Trophoblast cell (in vitro differentiated cells and primary cell): Measurements from ENCODE around the gene FBXL22.

ENCODE experiments used
- DNase-seq, 2 donors: peaks; one replicate each; pipeline ENCODE4 v3.0.0-alpha.2; 2016
- H2AFZ ChIP-seq: 2 replicates; pipeline ENCODE4 v1.6.1; 2013; ENCODE audit warnings: low read length, moderate library complexity, mild to moderate bottlenecking; ENCODE audit not compliant: insufficient read depth, poor library complexity
- H2AK5ac ChIP-seq: 2 replicates; pipeline ENCODE4 v1.6.1; 2013; ENCODE audit warnings: mild to moderate bottlenecking, low read length
- H2BK120ac ChIP-seq: 2 replicates; pipeline ENCODE4 v1.6.1; 2013; ENCODE audit warnings: low read length, mild to moderate bottlenecking, moderate library complexity; ENCODE audit not compliant: insufficient read depth, poor library complexity
- H2BK12ac ChIP-seq: 2 replicates; pipeline ENCODE4 v1.6.1; 2013; ENCODE audit warnings: mild to moderate bottlenecking, low read length, moderate library complexity
- H2BK5ac ChIP-seq: 2 replicates; pipeline ENCODE4 v1.6.1; 2013; ENCODE audit warnings: low read length, low read depth, moderate library complexity, mild to moderate bottlenecking; ENCODE audit not compliant: poor library complexity
- H3K14ac ChIP-seq: 2 replicates; pipeline ENCODE4 v1.6.1; 2013; ENCODE audit warnings: mild to moderate bottlenecking, low read length
- H3K18ac ChIP-seq: 2 replicates; pipeline ENCODE4 v1.6.1; 2013; ENCODE audit warnings: mild to moderate bottlenecking, low read length
- H3K23ac ChIP-seq: 2 replicates; pipeline ENCODE4 v1.6.1; 2013; ENCODE audit warnings: low read length
- H3K27ac ChIP-seq: 2 replicates; pipeline ENCODE4 v1.5.1; 2013; ENCODE audit warnings: low read depth, mild to moderate bottlenecking, inconsistent platforms, low read length, moderate library complexity
- H3K27me3 ChIP-seq: 2 replicates; pipeline ENCODE4 v1.6.1; 2013; ENCODE audit warnings: inconsistent platforms, mild to moderate bottlenecking, low read length, moderate library complexity; ENCODE audit not compliant: insufficient read depth
- H3K36me3 ChIP-seq, 2 experiments: 1 replicate in 1 of 2; 2 replicates in 1 of 2; pipeline ENCODE4 v1.6.1; 2013; ENCODE audit warnings: low read length in 2 of 2, mild to moderate bottlenecking in 2 of 2, moderate library complexity in 1 of 2; ENCODE audit not compliant: insufficient read depth in 2 of 2, control insufficient read depth in 1 of 2
- H3K4ac ChIP-seq: 2 replicates; pipeline ENCODE4 v1.6.1; 2013; ENCODE audit warnings: low read depth, mild to moderate bottlenecking, low read length, moderate library complexity
- H3K4me1 ChIP-seq, 2 experiments: 1 replicate in 1 of 2; 2 replicates in 1 of 2; pipeline ENCODE4 v1.6.1; 2013; ENCODE audit warnings: low read length in 2 of 2, mild to moderate bottlenecking in 2 of 2, moderate library complexity in 1 of 2; ENCODE audit not compliant: insufficient read depth in 2 of 2, control insufficient read depth in 1 of 2
- H3K4me2 ChIP-seq: 2 replicates; pipeline ENCODE4 v1.6.1; 2013; ENCODE audit warnings: inconsistent platforms, mild to moderate bottlenecking, low read length, moderate library complexity
- H3K4me3 ChIP-seq: 2 replicates; pipeline ENCODE4 v1.5.1; 2013; ENCODE audit warnings: mild to moderate bottlenecking, low read depth, low read length, inconsistent platforms
- H3K79me1 ChIP-seq: one replicate; pipeline ENCODE4 v1.6.1; 2013; ENCODE audit warnings: low read length
- H3K79me2 ChIP-seq: 2 replicates; pipeline ENCODE4 v1.6.1; 2013; ENCODE audit warnings: low read length, mild to moderate bottlenecking; ENCODE audit not compliant: control insufficient read depth, insufficient read depth, poor library complexity
- H3K9ac ChIP-seq: 2 replicates; pipeline ENCODE4 v1.6.1; 2013; ENCODE audit warnings: mild to moderate bottlenecking, low read length
- H3K9me3 ChIP-seq: 2 replicates; pipeline ENCODE4 v1.6.1; 2013; ENCODE audit warnings: low read depth, mild to moderate bottlenecking, control low read depth, inconsistent platforms, low read length; ENCODE audit not compliant: insufficient read depth
- H4K12ac ChIP-seq: 2 replicates; pipeline ENCODE4 v1.6.1; 2013; ENCODE audit warnings: low read depth, mild to moderate bottlenecking, low read length, moderate library complexity
- H4K8ac ChIP-seq: 2 replicates; pipeline ENCODE4 v1.6.1; 2013; ENCODE audit warnings: low read depth, mild to moderate bottlenecking, low read length, moderate library complexity
- H4K91ac ChIP-seq: one replicate; pipeline ENCODE4 v1.6.1; 2013; ENCODE audit warnings: low read depth, mild to moderate bottlenecking, low read length, moderate library complexity
- WGBS: extraction: QIAGEN DNeasy Blood & Tissue Kit; methylation state at CpG from one replicate; pipeline ENCODE4 v1.1.7; 2013; ENCODE audit warnings: missing lambda C conversion rate; ENCODE audit not compliant: insufficient read length, insufficient coverage; ENCODE audit errors: extremely low coverage; 5-methylcytosine and 5-hydroxymethylcytosine counted together

The FBXL22 gene

GRCh38 chr15:63606308-63606707 lies 9.1 kb downstream of the FBXL22 start:
- Histone ChIP-seq H3K4me3 (no peak overlapping the region), H3K79me1 (no peaks in the 10 kb centered on the region), H3K36me3 (peaks cover 32 to 42% of the 10 kb centered on the region in 2 experiments), H3K27ac (no peak overlapping the region), H2BK5ac (no peak overlapping the region), H3K9me3 (no peaks in the 10 kb centered on the region), H4K12ac (no peak overlapping the region), H3K27me3 (no peaks in the 10 kb centered on the region), H2BK12ac (no peak overlapping the region), H4K8ac (no peak overlapping the region), H3K18ac (no peak overlapping the region), H3K4ac (no peak overlapping the region), H3K4me1 (peaks cover 3% of the 10 kb centered on the region in 2 experiments), H3K9ac (no peak overlapping the region), H2BK120ac (no peak overlapping the region), H3K79me2 (no peaks in the 10 kb centered on the region), H2AK5ac (no peak overlapping the region), H3K14ac (no peak overlapping the region), H4K91ac (no peak overlapping the region), H3K4me2 (no peak overlapping the region), H2AFZ (no peak overlapping the region), H3K23ac (no peak overlapping the region)
- no CpG with 5 or more reads among the region's 2 CpGs for WGBS
- DNase-seq, result no peak

GRCh38 chr15:63608989-63609388 lies 11.8 kb downstream of the FBXL22 start:
- Histone ChIP-seq H2BK120ac (no peak overlapping the region), H2AK5ac (no peak overlapping the region), H4K91ac (no peak overlapping the region), H3K23ac (no peak overlapping the region), H3K18ac (no peak overlapping the region), H3K79me1 (no peaks in the 10 kb centered on the region), H3K27ac (no peak overlapping the region), H2BK12ac (no peak overlapping the region), H3K27me3 (no peaks in the 10 kb centered on the region), H3K14ac (no peak overlapping the region), H3K9me3 (no peaks in the 10 kb centered on the region), H3K4me2 (no peak overlapping the region), H3K4ac (no peak overlapping the region), H4K8ac (no peak overlapping the region), H3K36me3 (peaks cover 45 to 58% of the 10 kb centered on the region in 2 experiments), H3K9ac (no peak overlapping the region), H2AFZ (no peak overlapping the region), H2BK5ac (no peak overlapping the region), H4K12ac (no peak overlapping the region), H3K4me1 (no peaks in the 10 kb centered on the region), H3K4me3 (no peak overlapping the region), H3K79me2 (no peaks in the 10 kb centered on the region)
- DNase-seq, result no peak
- no CpG with 5 or more reads among the region's 15 CpGs for WGBS

- H3K79me2 ChIP-seq, result no peaks in the 10 kb centered on the region
- no peak overlapping the region for H3K27ac ChIP-seq
- H3K36me3 ChIP-seq, result peaks cover 47 to 61% of the 10 kb centered on the region in 2 experiments
- H2BK120ac ChIP-seq, result no peak overlapping the region
- no peaks in the 10 kb centered on the region for H3K4me1 ChIP-seq
- no peak overlapping the region for H3K4me3 ChIP-seq
- H3K9me3 ChIP-seq, result no peaks in the 10 kb centered on the region
- no peak overlapping the region for H4K91ac ChIP-seq
- no peaks in the 10 kb centered on the region for H3K79me1 ChIP-seq
- no peak overlapping the region for H2BK5ac ChIP-seq
- no peak overlapping the region for H2AFZ ChIP-seq
- H2BK12ac ChIP-seq, result no peak overlapping the region
- no peak overlapping the region for H4K8ac ChIP-seq
- H3K4ac ChIP-seq, result no peak overlapping the region
- no peak overlapping the region for H2AK5ac ChIP-seq
- no peak overlapping the region for H3K4me2 ChIP-seq
- H3K9ac ChIP-seq, result no peak overlapping the region
- WGBS, result no CpG with 5 or more reads among the region's 6 CpGs
- DNase-seq, result no peak
- no peak overlapping the region for H3K14ac ChIP-seq
- no peak overlapping the region for H3K23ac ChIP-seq
- no peaks in the 10 kb centered on the region for H3K27me3 ChIP-seq
- H3K18ac ChIP-seq, result no peak overlapping the region
- H4K12ac ChIP-seq, result no peak overlapping the region
Observed at GRCh38 chr15:63609448-63609847, 12.3 kb downstream of the FBXL22 start.

- no peak overlapping the region for H3K23ac ChIP-seq
- H3K9me3 ChIP-seq, result no peaks in the 10 kb centered on the region
- H4K8ac ChIP-seq, result no peak overlapping the region
- no peak overlapping the region for H3K4me3 ChIP-seq
- peaks cover 0 to under 1% of the 10 kb centered on the region in 2 experiments for H3K4me1 ChIP-seq
- H4K12ac ChIP-seq, result no peak overlapping the region
- no peak overlapping the region for H2BK120ac ChIP-seq
- H3K79me1 ChIP-seq, result no peaks in the 10 kb centered on the region
- WGBS, result no CpG with 5 or more reads among the region's 6 CpGs
- H3K36me3 ChIP-seq, result peaks cover 48 to 63% of the 10 kb centered on the region in 2 experiments
- H2AFZ ChIP-seq, result no peak overlapping the region
- no peak overlapping the region for H2BK5ac ChIP-seq
- H3K18ac ChIP-seq, result no peak overlapping the region
- no peaks in the 10 kb centered on the region for H3K79me2 ChIP-seq
- no peak overlapping the region for H3K9ac ChIP-seq
- no peak overlapping the region for H4K91ac ChIP-seq
- H3K4ac ChIP-seq, result no peak overlapping the region
- DNase-seq, result peak; percentile 68 to 81
- no peak overlapping the region for H2AK5ac ChIP-seq
- no peak overlapping the region for H2BK12ac ChIP-seq
- H3K27me3 ChIP-seq, result no peaks in the 10 kb centered on the region
- no peak overlapping the region for H3K4me2 ChIP-seq
- no peak overlapping the region for H3K27ac ChIP-seq
- H3K14ac ChIP-seq, result no peak overlapping the region
Observed at GRCh38 chr15:63610209-63610841, 13.1 kb downstream of the FBXL22 start.
